Bronchus fibroblast of lung (primary cell): ENCODE results near the gene RAB13. TPM values are rescaled to one million over a fixed set of nuclear protein-coding genes. Genes with fewer than 3 reads are reported as not detected.

Source experiments
- total RNA-seq: library from RNA; depleted of rRNA; stranded (reverse); fragments of >200 nt; gene quantifications from 2 replicates; pipeline ENCODE4 v1.2.3, GENCODE V29; 2015

Gene RAB13
- 44.3 and 53.0 TPM in 2 replicates for total RNA-seq

GRCh38 chr1:153985941-153986761 lies at the start of gene RAB13:
RAB13 (minus strand) TSS chr1:153986339; CDS start chr1:153986236, 103 bp downstream.

GRCh38 chr1:153990468-153991150 lies 4.5 kb upstream of the RAB13 start, which contains the start of gene RPS27:
RPS27 (plus strand) TSS chr1:153990762; CDS start chr1:153990797, 35 bp downstream.

GRCh38 chr1:153977250-153978240 lies 8.6 kb downstream of the RAB13 start, which contains the start of gene JTB:
JTB (minus strand) TSS chr1:153977674; CDS start chr1:153977252, 422 bp downstream.

GRCh38 chr1:153967107-153967999 lies 18.8 kb downstream of the RAB13 start, which contains the start of gene CREB3L4:
CREB3L4 (plus strand) TSS chr1:153967902; CDS start chr1:153968526, 624 bp downstream.

GRCh38 chr1:153963030-153963849 lies 22.9 kb downstream of the RAB13 start, which contains the start of gene SLC39A1:
SLC39A1 (minus strand) TSS chr1:153963537; CDS start chr1:153962715, 822 bp downstream.

GRCh38 chr1:153958111-153958960 lies 27.8 kb downstream of the RAB13 start, which contains the start of gene CRTC2:
CRTC2 (minus strand) TSS chr1:153958612; CDS start chr1:153958497, 115 bp downstream.

GRCh38 chr1:153946622-153947241 lies 39.4 kb downstream of the RAB13 start, which contains the start of gene DENND4B:
DENND4B (minus strand) TSS chr1:153946718; CDS start chr1:153944374, 2,344 bp downstream.

Other genes with a start within 250 kb of the RAB13 start
- gene SLC27A3, start 210.9 kb downstream of the RAB13 start, total RNA-seq = 6.2 and 10.1 TPM in 2 replicates
- 2.4 and 2.7 TPM in 2 replicates for gene GATAD2B, start 63.4 kb downstream of the RAB13 start, total RNA-seq
- 14.3 and 18.6 TPM in 2 replicates for gene DENND4B, start 39.6 kb downstream of the RAB13 start, total RNA-seq
- 10.9 and 11.0 TPM in 2 replicates for gene CRTC2, start 27.7 kb downstream of the RAB13 start, total RNA-seq
- gene SLC39A1, start 22.8 kb downstream of the RAB13 start, total RNA-seq = 112 and 118 TPM in 2 replicates
- gene CREB3L4, start 18.4 kb downstream of the RAB13 start, total RNA-seq = 13.6 and 15.2 TPM in 2 replicates
- gene JTB, start 8.7 kb downstream of the RAB13 start, total RNA-seq = 227 and 240 TPM in 2 replicates
- 2,070 and 2,121 TPM in 2 replicates for gene RPS27, start 4.4 kb upstream of the RAB13 start, total RNA-seq
- not detected in 2 replicates for gene NUP210L, start 168.7 kb upstream of the RAB13 start, total RNA-seq
- 370 and 476 TPM in 2 replicates for gene TPM3, start 205.8 kb upstream of the RAB13 start, total RNA-seq
- gene CFAP141, start 220.0 kb upstream of the RAB13 start, total RNA-seq = not detected in 2 replicates
- 76.9 and 77.8 TPM in 2 replicates for gene UBAP2L, start 234.6 kb upstream of the RAB13 start, total RNA-seq